ENCODE data around the gene CPT1A.
A peak's percentile ranks its signal among the peaks of the same experiment; 100 is the strongest.
"Not testable (repeated sequence)": the region's sequence is repeated elsewhere in the genome, so short reads cannot be mapped to it uniquely, and the experiment has no call there.

The CPT1A gene

DNA sequence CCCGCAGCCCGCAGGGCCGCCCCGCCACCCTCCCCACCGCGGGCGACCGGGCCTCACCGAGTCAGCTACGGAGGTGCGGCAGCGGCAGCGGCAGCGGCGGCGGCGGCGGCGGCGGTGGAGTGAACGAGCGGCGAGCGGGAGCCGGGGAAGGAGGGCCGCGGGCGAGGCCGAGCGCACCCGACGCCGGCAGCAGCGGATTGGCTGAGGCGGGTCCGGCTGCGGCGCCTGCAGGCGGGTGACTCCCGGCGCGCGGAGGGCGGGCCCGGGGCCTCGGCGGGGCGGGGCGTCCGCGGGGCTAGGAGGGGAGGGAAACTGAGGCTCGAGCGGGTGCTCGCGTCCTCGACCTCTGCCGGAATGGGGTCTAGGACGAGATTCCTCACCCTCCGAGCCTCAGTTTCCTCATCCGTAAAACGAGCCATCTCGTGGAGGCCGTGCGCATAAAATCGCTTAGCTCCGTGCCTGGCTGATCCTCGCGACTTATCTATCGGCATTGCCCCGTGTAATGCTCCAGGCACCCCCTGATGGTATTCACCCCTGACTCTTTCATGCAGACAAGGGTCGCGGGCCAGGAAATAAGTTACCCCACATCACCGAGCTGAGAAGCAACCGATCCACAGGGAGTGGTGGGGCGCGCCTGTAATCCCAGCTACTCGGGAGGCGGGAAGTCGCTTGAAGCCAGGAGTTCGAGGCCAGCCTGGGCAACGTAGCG is at the start of gene CPT1A:
TSS of gene CPT1A (minus strand) at position 199 of the 709 bp plus-strand sequence. CDS start 26,442 bp downstream, outside the sequence.
- H3K9me3 ChIP-seq (ENCODE audit: control insufficient read depth in 5 of 5, low read length in 5 of 5), result no peaks in the 10 kb centered on the region
- peak within 1 kb of the TSS; percentile 93 for H3K27ac ChIP-seq (ENCODE audit: low read depth, low read length)
- H3K27me3 ChIP-seq (ENCODE audit: control insufficient read depth in 5 of 5, insufficient read depth in 4 of 5, low read length in 5 of 5), result peaks cover 0 to 18% (median 13%) of the 10 kb centered on the region in 5 donors
- no peaks in the 10 kb centered on the region for H3K36me3 ChIP-seq (ENCODE audit: control insufficient read depth in 5 of 5, insufficient read depth in 5 of 5, low read length in 5 of 5)
- peaks cover 2 to 81% (median 67%) of the 10 kb centered on the region in 5 donors for H3K4me1 ChIP-seq (ENCODE audit: control insufficient read depth in 5 of 5, insufficient read depth in 5 of 5, low read length in 5 of 5)
- H3K9ac ChIP-seq (ENCODE audit: low read length in 5 of 5), result peak within 1 kb of the TSS in 4 of 5 donors; percentile 70 to 86 (median 83)
- peak within 1 kb of the TSS; percentile 74 to 82 (median 81) for H3K4me3 ChIP-seq (ENCODE audit: low read depth in 1 of 5, low read length in 5 of 5)

DNA sequence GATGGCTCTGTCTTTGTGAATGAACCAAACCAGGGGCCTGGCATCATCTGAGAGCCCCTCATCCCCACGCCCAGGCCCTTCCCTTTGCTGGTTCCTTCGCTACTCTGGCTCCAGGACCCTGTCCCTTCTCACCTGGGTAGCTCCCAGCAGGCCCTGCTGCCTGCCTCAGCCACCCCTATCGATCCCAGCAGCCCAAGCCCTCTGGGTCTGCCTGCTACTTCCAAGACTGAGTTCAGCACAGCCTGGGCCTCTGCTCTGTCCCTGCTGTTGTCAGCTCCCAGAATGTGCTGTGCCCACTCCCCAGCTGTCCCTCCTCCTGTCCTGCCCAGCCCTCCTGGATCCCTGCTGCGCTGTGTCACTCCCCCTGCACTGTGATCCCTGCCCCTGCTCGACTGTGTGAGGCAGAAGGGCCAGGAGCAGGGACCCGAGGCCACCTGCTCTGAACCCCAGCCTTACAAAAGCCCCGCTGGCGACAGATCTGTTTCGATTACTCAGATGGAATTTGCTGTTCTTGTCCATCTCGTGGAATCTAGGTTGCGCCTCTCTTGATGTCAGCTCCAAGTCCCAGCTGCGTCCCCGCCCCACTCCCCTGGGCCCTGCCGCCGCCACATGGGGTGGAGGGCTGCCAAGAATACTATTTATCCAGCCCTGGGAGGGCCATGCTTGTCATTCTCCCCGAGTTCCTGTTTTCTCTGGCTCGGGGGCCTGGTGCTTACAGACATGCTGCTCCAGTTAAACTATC is 48.9 kb upstream of the CPT1A start:
- no peaks in the 10 kb centered on the region for H3K27me3 ChIP-seq (ENCODE audit: control insufficient read depth in 5 of 5, insufficient read depth in 4 of 5, low read length in 5 of 5)
- H3K9me3 ChIP-seq (ENCODE audit: control insufficient read depth in 5 of 5, low read length in 5 of 5), result no peaks in the 10 kb centered on the region
- peaks cover 8 to 23% (median 21%) of the 10 kb centered on the region in 5 donors for H3K4me1 ChIP-seq (ENCODE audit: control insufficient read depth in 5 of 5, insufficient read depth in 5 of 5, low read length in 5 of 5)
- H3K27ac ChIP-seq (ENCODE audit: low read depth, low read length), result peak overlapping the region; percentile 76
- H3K36me3 ChIP-seq (ENCODE audit: control insufficient read depth in 5 of 5, insufficient read depth in 5 of 5, low read length in 5 of 5), result peaks cover 0 to 40% (median 27%) of the 10 kb centered on the region in 5 donors
- peak overlapping the region in 1 of 5 donors; percentile 18 for H3K4me3 ChIP-seq (ENCODE audit: low read depth in 1 of 5, low read length in 5 of 5)
- H3K9ac ChIP-seq (ENCODE audit: low read length in 5 of 5), result peak overlapping the region in 2 of 5 donors; percentile 52 to 57

DNA sequence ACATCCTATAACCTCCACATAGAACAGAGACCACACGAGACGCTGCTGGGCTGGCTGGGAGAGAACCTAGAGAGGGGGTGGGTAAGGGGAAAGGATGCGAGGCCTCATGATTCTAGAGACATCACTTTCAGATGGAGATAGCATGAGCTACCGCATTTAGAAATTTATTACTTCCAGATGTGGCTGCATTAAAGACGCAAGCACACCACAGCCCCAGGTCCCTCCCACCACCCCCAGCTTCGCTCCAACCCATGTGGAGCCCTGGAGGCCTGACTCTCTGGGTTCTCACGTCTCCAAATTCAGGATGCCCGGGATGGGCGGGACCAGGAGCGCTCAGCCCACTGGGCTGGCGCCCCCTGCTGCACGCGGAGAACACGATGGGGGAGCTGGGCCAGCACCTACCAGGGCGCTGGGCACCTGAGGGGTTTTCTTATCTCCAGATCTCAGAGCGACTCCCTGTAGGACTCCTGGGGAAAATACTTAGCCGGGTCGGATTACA is 48.3 kb upstream of the CPT1A start:
- H3K4me1 ChIP-seq (ENCODE audit: control insufficient read depth in 5 of 5, insufficient read depth in 5 of 5, low read length in 5 of 5), result peaks cover 8 to 23% (median 21%) of the 10 kb centered on the region in 5 donors
- no peaks in the 10 kb centered on the region for H3K9me3 ChIP-seq (ENCODE audit: control insufficient read depth in 5 of 5, low read length in 5 of 5)
- H3K36me3 ChIP-seq (ENCODE audit: control insufficient read depth in 5 of 5, insufficient read depth in 5 of 5, low read length in 5 of 5), result peaks cover 0 to 33% (median 25%) of the 10 kb centered on the region in 5 donors
- no peaks in the 10 kb centered on the region for H3K27me3 ChIP-seq (ENCODE audit: control insufficient read depth in 5 of 5, insufficient read depth in 4 of 5, low read length in 5 of 5)
- peak overlapping the region; percentile 76 for H3K27ac ChIP-seq (ENCODE audit: low read depth, low read length)
- no peak overlapping the region for H3K9ac ChIP-seq (ENCODE audit: low read length in 5 of 5)
- no peak overlapping the region for H3K4me3 ChIP-seq (ENCODE audit: low read depth in 1 of 5, low read length in 5 of 5)

DNA sequence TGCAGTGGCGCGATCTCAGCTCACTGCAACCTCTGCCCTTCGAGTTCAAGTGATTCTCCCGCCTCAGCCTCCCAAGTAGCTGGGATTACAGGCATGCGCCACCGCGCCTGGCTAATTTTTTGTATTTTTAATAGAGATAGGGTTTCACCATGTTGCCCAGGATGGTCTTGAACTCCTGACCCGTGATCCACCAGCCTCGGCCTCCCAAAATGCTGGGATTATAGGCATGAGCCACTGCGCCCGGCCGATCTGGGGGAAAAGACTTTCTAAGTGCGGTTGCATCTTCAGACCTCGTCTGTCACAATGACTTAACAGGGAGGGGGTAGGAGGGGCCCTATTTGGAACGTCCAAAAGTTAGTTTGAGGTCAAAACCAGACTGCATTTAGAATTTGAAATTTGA is 43.1 kb upstream of the CPT1A start:
- H3K9ac ChIP-seq (ENCODE audit: low read length in 5 of 5); H3K36me3 ChIP-seq (ENCODE audit: control insufficient read depth in 5 of 5, insufficient read depth in 5 of 5, low read length in 5 of 5); H3K9me3 ChIP-seq (ENCODE audit: control insufficient read depth in 5 of 5, low read length in 5 of 5); H3K4me3 ChIP-seq (ENCODE audit: low read depth in 1 of 5, low read length in 5 of 5); H3K4me1 ChIP-seq (ENCODE audit: control insufficient read depth in 5 of 5, insufficient read depth in 5 of 5, low read length in 5 of 5); H3K27me3 ChIP-seq (ENCODE audit: control insufficient read depth in 5 of 5, insufficient read depth in 4 of 5, low read length in 5 of 5); H3K27ac ChIP-seq (ENCODE audit: low read depth, low read length): not testable (repeated sequence)

DNA sequence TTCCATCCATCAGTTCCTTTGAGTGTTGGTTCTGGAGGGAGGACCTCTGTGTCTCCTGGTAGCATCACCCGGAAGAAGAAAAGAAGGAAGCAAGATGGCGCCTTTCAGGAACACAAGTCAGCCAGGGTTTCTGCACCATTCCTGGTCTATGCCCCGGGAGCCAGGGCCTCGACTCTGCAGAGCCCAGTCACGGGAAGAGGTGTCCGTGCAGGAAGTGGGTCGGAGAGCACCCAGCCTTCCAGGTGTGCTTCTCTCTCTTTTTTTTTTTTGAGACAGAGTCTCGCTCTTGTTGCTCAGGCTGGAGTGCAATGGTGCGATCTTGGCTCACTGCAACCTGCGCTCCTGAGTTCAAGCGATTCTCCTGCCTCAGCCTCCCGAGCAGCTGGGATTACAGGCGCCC is 40.7 kb upstream of the CPT1A start:
- no peak overlapping the region for H3K9ac ChIP-seq (ENCODE audit: low read length in 5 of 5)
- peaks cover 0 to 3% (median 0%) of the 10 kb centered on the region in 5 donors for H3K27me3 ChIP-seq (ENCODE audit: control insufficient read depth in 5 of 5, insufficient read depth in 4 of 5, low read length in 5 of 5)
- H3K4me3 ChIP-seq (ENCODE audit: low read depth in 1 of 5, low read length in 5 of 5), result no peak overlapping the region
- H3K27ac ChIP-seq (ENCODE audit: low read depth, low read length), result no peak overlapping the region
- H3K9me3 ChIP-seq (ENCODE audit: control insufficient read depth in 5 of 5, low read length in 5 of 5), result no peaks in the 10 kb centered on the region
- peaks cover 0 to 3% (median 0%) of the 10 kb centered on the region in 5 donors for H3K36me3 ChIP-seq (ENCODE audit: control insufficient read depth in 5 of 5, insufficient read depth in 5 of 5, low read length in 5 of 5)
- no peaks in the 10 kb centered on the region for H3K4me1 ChIP-seq (ENCODE audit: control insufficient read depth in 5 of 5, insufficient read depth in 5 of 5, low read length in 5 of 5)

DNA sequence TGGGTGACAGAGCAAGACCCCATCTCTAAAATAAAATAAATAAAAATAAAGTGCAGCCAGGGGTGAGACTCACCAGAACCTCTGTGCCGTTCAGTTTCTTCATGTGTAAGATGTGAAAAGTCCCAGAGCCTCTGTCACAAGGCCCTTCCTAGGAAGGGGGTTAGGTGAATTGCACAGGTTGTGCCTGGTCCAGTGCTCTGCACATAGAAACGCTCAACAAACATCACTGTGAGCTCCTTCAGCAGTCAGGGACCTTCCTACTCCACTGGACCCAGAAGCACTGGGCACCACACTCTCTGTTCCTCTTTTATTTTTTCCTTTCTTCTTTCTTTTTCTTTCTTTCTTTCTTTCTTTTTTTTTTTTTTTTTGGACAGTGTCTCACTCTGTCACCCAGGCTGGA is 39.6 kb upstream of the CPT1A start:
- H3K4me3 ChIP-seq (ENCODE audit: low read depth in 1 of 5, low read length in 5 of 5), result no peak overlapping the region

DNA sequence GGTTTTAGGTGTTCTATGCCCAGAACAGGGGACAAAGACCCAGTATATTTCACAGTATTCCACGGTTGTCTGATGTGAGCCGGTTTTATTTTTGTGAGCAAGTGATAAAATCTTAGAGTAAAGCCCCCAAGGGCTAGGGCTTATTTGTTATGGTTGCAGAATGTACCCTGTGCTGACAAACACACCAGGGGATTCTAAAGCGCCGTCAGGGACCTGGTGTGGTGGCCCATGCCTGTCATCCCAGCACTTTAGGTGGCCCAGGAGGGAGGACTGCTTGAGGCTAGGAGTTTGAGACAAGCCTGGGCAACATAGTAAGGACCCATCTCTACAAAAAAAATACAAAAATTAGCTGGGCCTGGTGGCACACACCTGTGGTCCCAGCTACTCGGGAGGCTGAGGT is 39.1 kb upstream of the CPT1A start:
- Histone ChIP-seq H3K4me3 (ENCODE audit: low read depth in 1 of 5, low read length in 5 of 5) (no peak overlapping the region), H3K9ac (ENCODE audit: low read length in 5 of 5) (no peak overlapping the region), H3K27me3 (ENCODE audit: control insufficient read depth in 5 of 5, insufficient read depth in 4 of 5, low read length in 5 of 5) (peaks cover 0 to 3% (median 0%) of the 10 kb centered on the region in 5 donors), H3K27ac (ENCODE audit: low read depth, low read length) (no peak overlapping the region), H3K9me3 (ENCODE audit: control insufficient read depth in 5 of 5, low read length in 5 of 5) (no peaks in the 10 kb centered on the region), H3K36me3 (ENCODE audit: control insufficient read depth in 5 of 5, insufficient read depth in 5 of 5, low read length in 5 of 5) (peaks cover 0 to 3% (median 0%) of the 10 kb centered on the region in 5 donors), H3K4me1 (ENCODE audit: control insufficient read depth in 5 of 5, insufficient read depth in 5 of 5, low read length in 5 of 5) (no peaks in the 10 kb centered on the region)

More for the DNA sequence above, 39.6 kb upstream of the CPT1A start:
- H3K27ac ChIP-seq (ENCODE audit: low read depth, low read length), result no peak overlapping the region
- H3K9me3 ChIP-seq (ENCODE audit: control insufficient read depth in 5 of 5, low read length in 5 of 5), result no peaks in the 10 kb centered on the region
- no peaks in the 10 kb centered on the region for H3K4me1 ChIP-seq (ENCODE audit: control insufficient read depth in 5 of 5, insufficient read depth in 5 of 5, low read length in 5 of 5)
- no peak overlapping the region for H3K9ac ChIP-seq (ENCODE audit: low read length in 5 of 5)
- peaks cover 0 to 3% (median 0%) of the 10 kb centered on the region in 5 donors for H3K27me3 ChIP-seq (ENCODE audit: control insufficient read depth in 5 of 5, insufficient read depth in 4 of 5, low read length in 5 of 5)
- H3K36me3 ChIP-seq (ENCODE audit: control insufficient read depth in 5 of 5, insufficient read depth in 5 of 5, low read length in 5 of 5), result peaks cover 0 to 3% (median 0%) of the 10 kb centered on the region in 5 donors

DNA sequence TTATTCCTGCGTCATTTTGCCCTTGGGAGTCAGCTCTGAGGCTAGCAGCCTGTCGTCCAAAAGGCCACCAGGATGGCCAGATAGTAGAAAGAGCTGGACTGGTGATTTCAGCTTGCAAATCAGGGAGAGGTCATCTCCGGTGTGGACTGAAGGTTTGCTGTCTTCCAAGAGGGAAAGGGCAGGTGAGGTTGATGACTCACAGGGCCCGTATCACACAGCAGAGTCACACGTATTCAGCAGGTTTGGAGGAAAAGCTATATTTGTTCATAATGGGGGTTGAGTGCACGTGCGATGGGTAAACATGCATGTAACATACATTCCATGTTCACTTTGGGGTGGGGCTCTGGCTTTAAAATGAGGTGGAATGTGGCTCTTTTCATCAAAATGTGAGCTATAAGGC is 36.3 kb upstream of the CPT1A start:
- H3K9me3 ChIP-seq (ENCODE audit: control insufficient read depth in 5 of 5, low read length in 5 of 5), result no peaks in the 10 kb centered on the region
- H3K27ac ChIP-seq (ENCODE audit: low read depth, low read length), result no peak overlapping the region
- peaks cover 0 to 4% (median 3%) of the 10 kb centered on the region in 5 donors for H3K27me3 ChIP-seq (ENCODE audit: control insufficient read depth in 5 of 5, insufficient read depth in 4 of 5, low read length in 5 of 5)
- H3K36me3 ChIP-seq (ENCODE audit: control insufficient read depth in 5 of 5, insufficient read depth in 5 of 5, low read length in 5 of 5), result peaks cover 0 to 3% (median 0%) of the 10 kb centered on the region in 5 donors
- H3K4me3 ChIP-seq (ENCODE audit: low read depth in 1 of 5, low read length in 5 of 5), result no peak overlapping the region
- H3K9ac ChIP-seq (ENCODE audit: low read length in 5 of 5), result no peak overlapping the region
- peaks cover 0 to 5% (median 0%) of the 10 kb centered on the region in 5 donors for H3K4me1 ChIP-seq (ENCODE audit: control insufficient read depth in 5 of 5, insufficient read depth in 5 of 5, low read length in 5 of 5)

DNA sequence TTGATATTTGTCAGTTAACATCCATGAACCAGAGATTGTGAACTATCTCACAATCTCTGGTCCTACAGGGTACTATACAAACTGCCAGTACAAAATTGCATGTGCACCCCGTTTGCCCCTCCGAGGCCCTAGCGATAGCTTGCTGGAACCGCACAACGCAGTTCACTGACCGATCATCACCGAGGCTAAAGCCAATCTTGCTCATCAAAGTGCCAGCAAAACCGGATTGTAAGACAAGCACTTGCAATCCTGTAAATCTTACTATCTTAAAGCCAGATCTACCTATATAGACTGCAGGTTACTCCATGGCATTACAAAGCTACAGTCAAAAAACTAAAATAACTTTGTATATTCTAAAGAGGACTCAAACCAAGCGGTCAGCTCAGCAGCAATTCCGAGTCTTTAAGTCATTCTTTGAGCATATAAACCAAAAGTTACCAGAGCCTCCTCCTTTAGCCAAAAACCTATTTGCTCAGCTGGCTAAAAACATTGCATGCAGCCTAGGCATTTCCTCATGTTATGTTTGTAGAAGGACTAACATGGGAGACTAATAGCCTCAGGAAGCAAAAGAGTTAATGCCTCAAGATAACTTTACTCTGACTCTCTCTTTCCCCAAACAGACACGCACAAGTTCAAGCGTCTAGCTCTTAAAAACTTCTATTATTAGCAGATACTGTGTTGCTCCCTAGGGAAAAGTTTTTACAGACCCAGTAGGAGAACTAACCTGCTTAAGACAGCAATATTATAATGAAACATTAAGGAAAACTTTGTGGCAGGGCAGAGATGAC is 30.7 kb upstream of the CPT1A start:
- peaks cover 0 to 8% (median 2%) of the 10 kb centered on the region in 5 donors for H3K27me3 ChIP-seq (ENCODE audit: control insufficient read depth in 5 of 5, insufficient read depth in 4 of 5, low read length in 5 of 5)

More for the DNA sequence above, 30.7 kb upstream of the CPT1A start:
- Histone ChIP-seq H3K9me3 (ENCODE audit: control insufficient read depth in 5 of 5, low read length in 5 of 5) (no peaks in the 10 kb centered on the region), H3K27ac (ENCODE audit: low read depth, low read length) (no peak overlapping the region), H3K36me3 (ENCODE audit: control insufficient read depth in 5 of 5, insufficient read depth in 5 of 5, low read length in 5 of 5) (no peaks in the 10 kb centered on the region), H3K9ac (ENCODE audit: low read length in 5 of 5) (no peak overlapping the region), H3K4me1 (ENCODE audit: control insufficient read depth in 5 of 5, insufficient read depth in 5 of 5, low read length in 5 of 5) (peaks cover 1 to 13% (median 13%) of the 10 kb centered on the region in 5 donors), H3K4me3 (ENCODE audit: low read depth in 1 of 5, low read length in 5 of 5) (no peak overlapping the region)

Data from subcutaneous abdominal adipose tissue (tissue), 5 donors.